CD4-positive, alpha-beta T cell treated with Interleukin-15 for 1 hour (primary cell): ENCODE data around the gene CUL4A.
"Not testable (repeated sequence)": the region's sequence is repeated elsewhere in the genome, so short reads cannot be mapped to it uniquely, and the experiment has no call there.

Source experiments
- DNase-seq: peaks from one replicate; pipeline ENCODE4 v3.0.0-alpha.2; 2020

The CUL4A gene

GRCh38 chr13:113245849-113246796, 36.7 kb downstream of the CUL4A start:
- DNase-seq: no peak

DNA sequence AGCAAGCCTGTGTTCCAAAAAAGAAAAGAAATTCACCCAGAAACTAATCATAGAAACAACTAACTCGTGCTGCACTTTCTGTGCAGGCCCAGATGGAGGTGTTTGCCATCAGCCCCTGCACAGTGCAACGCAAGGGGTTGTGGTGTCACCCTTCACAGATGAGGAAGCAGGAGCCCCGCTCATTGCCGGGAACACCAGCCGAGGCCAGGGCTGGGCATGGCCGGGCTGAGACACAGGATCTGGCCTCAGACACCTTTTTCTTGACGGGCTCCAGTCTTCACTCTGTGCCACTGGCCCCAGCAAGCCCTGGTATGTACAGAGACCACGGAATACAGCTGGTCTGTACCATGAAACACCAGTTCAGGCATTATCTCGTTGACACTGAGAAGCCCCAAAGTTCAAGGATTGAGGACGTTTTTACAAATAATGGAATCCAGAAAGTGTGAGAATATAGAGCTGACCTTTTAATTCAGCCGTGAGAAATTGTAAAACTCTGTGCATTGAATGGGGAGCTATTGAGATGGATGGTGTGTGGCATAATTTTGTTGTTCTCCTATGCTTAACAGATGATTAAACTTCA, 43.2 kb downstream of the CUL4A start:
- DNase-seq: no peak

- not testable (repeated sequence) for DNase-seq
Observed at GRCh38 chr13:113257908-113258307, 48.5 kb downstream of the CUL4A start.

DNA sequence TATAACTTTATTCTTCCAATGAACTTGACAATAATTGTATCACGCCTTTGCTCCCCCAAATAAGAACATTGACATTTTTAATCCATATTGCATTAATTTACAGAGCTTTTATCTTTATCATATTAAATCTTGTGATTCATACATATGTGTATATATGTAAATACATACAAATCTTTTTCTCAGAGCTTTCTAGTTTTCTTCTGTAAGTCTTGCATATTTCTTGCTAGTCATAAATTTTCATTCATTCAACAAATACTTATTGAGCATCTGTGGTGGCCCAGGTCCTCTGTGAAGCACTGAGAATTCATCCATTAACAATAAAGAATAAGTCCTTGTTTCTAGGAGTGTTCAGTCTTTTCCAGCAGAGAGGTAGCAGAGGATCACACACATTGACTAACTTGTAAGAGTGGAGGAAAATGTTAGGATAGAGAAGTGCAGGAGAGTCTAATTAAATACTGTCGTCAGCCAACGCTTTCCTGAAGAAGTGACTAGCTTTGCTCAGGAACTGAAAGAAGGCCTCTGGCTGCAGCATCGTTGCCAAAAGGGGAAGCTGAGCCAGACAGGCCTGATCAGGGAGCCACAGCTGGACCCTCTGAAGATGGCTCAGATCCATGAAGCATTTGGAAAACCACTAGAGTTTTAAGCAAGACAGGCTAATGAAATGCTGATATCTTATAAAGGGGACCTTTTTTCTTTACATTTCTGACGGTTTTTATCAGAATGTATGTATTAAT, 49.1 kb downstream of the CUL4A start:
- no peak for DNase-seq

- no peak for DNase-seq
Observed at GRCh38 chr13:113260996-113261395, 51.6 kb downstream of the CUL4A start.

- not testable (repeated sequence) for DNase-seq
Observed at GRCh38 chr13:113263016-113263415, 53.6 kb downstream of the CUL4A start.

- no peak for DNase-seq
Observed at GRCh38 chr13:113267642-113268405, 58.4 kb downstream of the CUL4A start.

DNA sequence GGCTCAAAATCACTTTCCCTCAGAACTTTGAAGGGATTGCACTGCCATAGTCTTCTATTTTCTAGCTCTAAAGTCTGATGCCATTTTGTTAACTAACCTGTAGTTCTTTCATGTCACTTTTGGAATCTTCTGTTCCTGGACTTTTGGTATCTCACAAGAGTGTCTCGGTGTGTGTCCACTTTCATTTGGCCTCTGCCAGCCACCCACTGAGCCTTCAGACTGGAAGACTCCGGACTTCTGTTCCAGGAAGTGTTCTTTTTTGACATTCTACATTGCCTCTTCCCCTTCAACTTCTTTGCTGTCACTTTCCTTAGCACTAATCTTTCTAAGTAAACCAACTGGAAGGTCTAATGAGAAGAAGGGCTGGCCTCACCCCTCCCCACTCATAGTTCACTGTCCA, 62.6 kb downstream of the CUL4A start:
- DNase-seq: no peak

- no peak for DNase-seq
Observed at GRCh38 chr13:113272701-113273181, 63.3 kb downstream of the CUL4A start.

DNA sequence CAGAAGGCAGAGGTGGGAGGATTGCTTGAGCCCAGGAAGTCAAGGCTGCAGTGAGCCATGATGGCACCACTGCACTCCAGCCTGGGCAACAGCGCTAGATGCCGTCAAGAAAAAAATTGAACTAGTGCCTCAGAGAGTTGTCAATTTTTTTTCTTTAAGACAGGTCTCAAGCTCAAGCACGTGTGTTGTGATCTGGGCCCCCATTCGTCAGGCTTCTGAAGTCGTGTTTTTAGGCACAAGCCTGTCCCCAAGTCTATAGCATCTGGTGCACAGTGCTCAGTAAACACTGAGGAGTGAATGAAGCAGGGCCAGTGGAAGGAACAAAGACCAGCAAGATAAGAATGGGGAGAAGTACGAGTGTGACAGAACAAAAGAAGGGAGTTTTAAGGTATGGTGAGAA, 63.9 kb downstream of the CUL4A start:
- no peak for DNase-seq

DNA sequence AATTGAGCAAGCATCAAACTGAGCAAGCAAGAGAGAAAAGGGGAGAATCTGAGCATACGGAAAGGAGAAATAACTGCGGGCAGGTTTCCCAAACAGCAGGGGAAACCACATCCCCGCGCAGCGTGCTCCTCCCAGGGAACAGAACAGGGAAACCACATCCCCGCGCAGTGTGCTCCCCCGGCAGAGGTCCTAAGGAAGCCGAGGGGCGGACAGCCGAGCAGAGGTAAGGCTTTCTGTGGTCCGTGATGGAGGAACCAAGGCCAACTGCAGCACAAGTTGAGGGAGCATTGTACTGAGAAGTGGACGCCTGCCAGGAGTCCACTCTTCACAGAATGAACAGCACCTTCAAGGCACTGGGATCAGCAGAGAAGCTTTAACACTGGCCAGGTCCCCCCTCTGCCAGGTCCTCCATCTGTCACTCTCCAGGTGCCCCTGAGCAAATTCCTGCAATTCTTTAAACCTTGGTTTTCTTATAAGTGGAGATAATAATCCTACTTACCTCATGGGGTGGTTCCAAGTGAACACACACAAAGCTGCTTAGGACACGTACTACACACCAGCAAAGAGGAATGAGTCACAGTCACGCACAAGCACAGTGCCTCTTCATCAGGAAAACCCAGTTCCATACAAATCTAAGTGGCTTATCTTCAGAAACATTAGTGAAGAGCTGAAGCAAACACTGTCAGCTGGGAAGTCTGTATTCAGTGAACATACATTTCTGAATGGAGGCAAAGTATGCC, 64.6 kb downstream of the CUL4A start:
- no peak for DNase-seq

GRCh38 chr13:113274721-113275120, 65.3 kb downstream of the CUL4A start:
- DNase-seq: no peak

GRCh38 chr13:113275387-113275786, 66.0 kb downstream of the CUL4A start:
- DNase-seq: no peak

- no peak for DNase-seq
Observed at GRCh38 chr13:113280126-113280525, 70.7 kb downstream of the CUL4A start.

GRCh38 chr13:113283904-113284303, 74.5 kb downstream of the CUL4A start:
- no peak for DNase-seq

DNA sequence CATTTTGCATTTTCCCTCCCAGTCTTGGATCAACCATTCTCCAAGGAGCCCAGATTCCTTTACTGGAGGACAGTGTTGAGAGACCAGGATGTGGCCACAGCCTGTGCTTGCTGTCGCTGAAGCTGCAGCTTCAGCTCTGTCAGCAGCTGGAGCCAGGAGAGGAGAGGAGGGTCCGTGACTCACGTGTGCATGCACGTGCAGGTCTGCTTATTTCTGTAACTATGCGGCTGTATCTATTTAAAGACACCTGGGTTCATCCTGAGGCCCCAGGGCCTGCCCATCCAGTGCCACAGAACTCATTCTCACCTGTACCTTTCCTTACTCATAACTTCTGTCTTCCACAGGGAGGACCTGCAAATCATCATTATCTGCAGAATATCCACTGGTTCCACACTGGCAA, 79.5 kb downstream of the CUL4A start:
- DNase-seq: no peak

DNA sequence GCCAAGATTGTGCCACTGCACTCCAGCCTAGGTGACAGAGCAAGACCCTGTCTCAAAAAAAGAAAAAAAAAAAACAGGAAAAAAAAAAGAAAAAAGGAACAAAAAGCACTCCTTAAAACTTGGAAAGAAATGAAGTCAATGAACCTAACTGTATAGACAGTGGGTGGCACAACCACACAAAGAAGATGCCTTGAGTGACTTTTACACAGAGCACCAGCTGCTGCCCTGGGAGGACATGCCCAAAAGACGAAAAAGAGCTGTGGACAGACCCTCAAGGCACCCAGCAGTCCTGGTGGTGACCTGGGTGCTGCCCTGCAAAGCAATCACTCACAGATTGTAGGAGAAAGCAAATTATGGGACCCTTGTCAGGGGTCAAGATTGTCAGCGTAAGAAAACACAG, 81.7 kb downstream of the CUL4A start:
- DNase-seq: no peak

DNA sequence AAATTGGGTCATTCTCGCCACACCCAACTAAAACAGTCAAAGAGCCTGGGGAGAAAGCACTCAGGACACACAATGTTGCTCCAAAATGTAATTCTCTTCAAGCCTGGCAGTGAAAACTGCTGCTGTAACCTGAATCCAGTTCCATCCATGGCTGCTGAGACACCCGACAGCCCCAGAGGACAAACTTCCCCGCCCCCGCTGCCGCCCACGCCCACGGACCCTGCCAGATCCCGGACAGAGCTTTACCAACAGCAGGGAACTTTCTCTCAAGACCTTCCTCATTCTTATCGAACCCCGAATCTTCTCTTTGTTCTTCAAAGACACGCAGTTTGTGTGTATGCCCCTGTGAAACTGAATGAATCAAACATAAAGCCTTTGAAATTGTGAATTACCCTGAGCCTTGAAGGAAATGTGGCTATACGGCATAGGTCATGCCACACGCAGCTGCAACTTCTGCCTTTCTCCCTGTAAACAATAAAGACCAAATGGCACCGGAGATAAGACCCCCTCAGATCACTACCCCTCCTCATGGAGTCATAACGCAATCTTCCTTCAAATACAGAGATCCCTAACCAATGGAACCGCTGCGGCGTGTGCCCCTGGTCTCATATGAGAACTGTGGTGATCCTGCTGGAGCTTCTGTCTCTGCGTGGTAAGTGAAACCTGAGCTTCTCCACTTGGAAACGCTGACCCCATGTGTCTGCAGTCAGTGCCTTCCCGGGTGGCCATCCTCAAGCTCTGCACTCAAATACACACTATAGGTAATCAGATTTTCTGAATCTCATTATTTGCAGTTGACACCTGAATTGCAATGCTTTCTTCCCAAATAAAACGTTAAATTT, 82.8 kb downstream of the CUL4A start:
- no peak for DNase-seq

GRCh38 chr13:113293686-113294085, 84.3 kb downstream of the CUL4A start:
- DNase-seq: no peak

GRCh38 chr13:113295776-113296175, 86.4 kb downstream of the CUL4A start:
- DNase-seq: no peak

DNA sequence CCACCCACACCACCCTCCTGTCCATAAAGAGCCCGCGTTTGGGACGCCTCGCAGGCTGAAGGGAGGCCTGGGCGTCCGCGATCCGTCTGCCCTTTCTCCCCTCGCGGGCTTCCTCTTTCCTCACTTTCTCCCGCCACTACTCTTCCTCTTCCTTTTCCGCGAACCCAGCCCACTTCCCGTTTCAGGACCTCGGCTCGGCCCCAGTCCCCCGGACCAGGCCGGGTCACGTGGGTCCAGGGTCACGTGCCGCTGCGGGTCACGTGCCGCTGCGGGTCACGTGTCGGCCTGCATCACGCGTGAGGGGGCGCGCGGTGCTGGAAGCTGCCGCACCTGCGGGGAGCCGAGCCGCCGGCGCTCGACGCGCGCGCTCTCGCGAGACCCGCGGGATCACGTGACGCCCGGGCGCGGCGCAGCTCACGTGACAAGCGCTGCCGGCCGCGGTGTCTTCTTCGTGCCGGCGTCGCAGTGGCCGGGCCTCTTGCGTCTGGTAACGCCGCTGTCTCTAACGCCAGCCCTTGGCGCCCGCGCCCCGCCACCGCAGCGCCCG, 87.5 kb downstream of the CUL4A start, which contains the start of gene LAMP1:
Gene LAMP1, plus strand, starts transcription at position 417 of the 547 bp plus-strand sequence. CDS start 196 bp downstream, outside the sequence.
- peak; percentile 97 for DNase-seq
